Brain pericyte (primary cell): ENCODE measurements around the gene COG5.

Source experiments
- DNase-seq: peaks from one replicate; pipeline ENCODE4 v3.0.0-alpha.2; 2012; ENCODE audit warnings: low read depth, low spot score

The COG5 gene

DNA sequence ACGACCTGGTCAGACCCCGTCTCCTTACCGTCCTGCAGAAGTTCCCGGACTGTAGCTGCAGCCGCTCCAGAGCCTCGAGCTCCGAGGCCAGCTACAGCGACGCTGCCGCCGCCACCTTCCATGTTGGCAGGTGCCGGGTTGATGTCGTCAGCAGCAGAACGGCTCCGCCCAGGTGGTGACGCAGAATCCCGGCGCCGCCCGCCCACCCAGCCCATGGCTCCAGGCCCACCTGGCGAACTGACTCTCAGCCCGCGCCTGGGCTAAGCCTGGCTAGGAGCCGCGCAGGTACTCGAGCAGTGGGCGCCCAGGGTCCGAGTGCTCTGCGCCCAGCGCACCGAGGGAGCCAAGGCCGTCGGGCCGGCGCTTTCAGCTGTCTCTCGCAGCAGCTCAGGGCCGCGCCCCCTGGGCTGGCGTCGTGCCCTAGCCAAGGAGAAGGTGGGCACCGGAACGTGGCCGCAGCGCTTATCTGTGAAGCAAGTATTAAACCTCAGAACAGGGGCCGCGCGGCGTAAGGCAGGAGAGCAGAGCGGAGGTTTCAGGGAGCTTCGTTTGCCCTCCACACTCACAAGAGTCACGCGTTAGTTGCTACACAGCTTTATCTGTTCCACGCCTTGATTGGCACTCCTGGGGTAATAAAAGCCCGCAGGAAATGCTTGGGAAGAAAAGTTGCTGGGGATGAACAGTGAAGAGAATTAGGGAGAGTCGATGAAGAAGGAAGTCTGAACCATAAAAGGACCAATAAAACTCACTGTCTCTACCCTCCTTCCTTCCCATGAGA, at the start of gene COG5, which contains the start of gene DUS4L:
TSS of gene COG5 (minus strand) at position 146 of the 778 bp plus-strand sequence. CDS start at position 122, 24 bp downstream.
TSS of gene DUS4L (plus strand) at position 197 of the 778 bp plus-strand sequence. CDS start 3,100 bp downstream, outside the sequence.
- DNase-seq: no peak

DNA sequence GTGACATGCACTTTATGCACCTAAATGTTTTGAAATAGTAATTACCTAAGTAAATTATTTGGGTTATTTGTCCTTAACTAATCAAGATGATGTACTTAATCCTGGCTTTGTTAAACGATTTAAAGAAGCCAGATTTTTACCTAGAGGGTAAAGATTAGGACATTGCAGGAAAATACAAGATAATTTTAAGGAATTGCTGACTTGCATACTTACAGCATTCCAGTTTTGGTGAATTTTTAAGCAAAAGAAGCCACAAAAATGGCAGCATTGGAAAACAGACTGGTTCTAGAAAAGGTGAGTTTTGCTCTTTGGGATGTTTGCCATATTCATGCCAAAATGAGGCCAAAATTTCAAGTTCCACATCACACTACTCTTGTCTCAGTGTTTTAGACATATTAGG, 49.7 kb upstream of the COG5 start:
- DNase-seq: no peak

DNA sequence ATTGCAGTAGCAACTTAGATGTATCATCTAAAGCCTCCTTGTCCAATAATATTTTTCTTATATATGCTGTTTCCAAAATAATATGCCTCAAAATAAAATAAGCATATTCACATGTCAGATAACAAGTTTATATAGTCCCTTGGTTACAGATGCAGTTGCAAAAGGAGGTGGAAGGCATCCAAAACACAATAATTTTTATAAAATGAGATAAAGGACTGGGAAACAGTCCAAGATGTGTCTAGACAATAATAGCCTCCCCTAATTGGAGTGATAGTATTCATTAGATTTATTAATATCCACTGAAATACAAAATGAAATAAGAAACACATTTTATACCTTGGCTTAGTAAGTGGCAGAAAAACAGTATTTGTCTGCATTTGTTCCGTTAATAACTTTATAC, 46.6 kb upstream of the COG5 start:
- DNase-seq: no peak

DNA sequence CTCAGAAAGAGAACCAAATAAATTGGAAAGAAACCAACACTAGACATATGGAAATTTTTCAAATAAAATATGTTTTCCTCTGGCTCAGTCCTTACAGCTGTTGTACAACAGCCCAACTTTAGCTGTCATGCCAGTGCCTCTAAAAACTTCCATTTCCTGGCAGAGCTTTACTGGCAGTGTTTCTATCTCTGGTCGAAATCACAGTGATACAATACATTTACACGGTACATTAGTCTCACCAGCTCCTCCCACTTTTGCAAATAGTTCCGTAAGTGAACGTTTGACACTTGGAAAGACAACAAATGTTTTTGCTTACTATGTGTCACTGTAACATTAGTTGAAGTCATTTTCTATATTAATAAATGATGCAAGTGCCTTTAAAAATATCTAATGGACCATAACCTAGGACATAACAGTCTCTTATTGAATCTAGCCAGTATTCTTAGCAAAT, 46.1 kb upstream of the COG5 start:
- no peak for DNase-seq

DNA sequence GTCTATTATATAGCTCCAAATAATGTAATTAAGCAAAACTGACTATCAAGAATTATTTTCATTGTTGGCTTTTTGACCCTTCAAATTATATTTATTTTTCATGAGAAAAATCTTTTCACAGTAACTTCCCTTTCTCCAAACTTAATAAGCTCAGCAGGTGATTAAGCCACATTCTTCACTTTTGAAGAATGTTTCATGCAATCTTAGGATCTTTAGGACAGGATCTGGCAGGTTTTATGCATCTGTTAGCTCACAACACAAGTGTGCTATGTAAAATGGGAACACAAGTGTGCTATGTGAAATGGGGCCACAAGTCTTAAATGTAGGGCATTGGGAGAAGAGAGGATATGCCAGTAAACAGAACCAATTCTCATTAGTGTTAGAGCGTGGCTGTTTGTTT, 42.6 kb upstream of the COG5 start:
- DNase-seq: no peak

DNA sequence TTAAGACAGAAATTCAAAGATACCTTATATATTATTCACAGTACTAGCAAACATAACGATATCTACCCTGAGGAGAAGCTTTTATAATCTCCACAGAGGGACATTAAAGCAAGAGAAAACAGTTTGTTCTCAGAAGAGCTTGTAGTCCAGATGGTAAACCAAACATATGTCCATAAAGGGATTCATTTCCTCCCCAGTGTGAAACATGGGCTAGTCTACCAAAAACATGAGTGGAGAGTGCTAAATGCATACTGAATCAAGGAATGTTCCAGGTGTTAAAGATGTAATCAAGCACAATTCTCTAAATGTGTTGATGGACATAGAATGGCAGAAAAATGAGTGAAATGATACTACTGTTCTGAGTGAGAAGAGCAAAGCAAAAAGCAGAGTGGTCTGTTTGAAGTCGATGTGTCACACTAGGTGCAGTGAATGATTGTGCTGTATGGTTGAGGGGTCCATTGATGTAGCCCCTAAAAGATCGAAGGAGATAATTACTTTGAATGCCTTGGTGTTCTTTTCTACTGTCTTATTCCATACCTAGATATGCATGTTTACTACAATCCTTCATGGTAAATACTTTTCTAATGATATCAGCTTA, 41.6 kb upstream of the COG5 start:
- DNase-seq: no peak

DNA sequence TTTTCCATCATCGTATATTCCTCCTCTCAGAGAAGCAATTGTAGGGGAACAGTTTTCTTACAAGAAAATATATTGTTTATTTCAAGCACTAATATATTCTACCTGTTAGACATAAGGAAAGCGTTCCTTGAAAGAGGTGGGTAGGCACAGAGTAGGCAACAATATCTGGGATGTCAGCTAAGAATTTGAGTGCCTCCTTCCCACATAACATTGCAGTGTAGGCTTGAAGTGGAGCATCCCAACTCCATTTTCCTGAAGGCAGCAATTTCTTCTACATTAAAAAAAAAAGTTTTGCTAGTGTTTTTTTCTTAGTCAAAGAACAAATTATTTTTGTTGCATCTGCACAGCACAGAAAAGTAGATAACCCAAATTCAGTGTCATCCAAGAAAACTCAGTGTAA, 37.1 kb upstream of the COG5 start:
- DNase-seq: no peak

DNA sequence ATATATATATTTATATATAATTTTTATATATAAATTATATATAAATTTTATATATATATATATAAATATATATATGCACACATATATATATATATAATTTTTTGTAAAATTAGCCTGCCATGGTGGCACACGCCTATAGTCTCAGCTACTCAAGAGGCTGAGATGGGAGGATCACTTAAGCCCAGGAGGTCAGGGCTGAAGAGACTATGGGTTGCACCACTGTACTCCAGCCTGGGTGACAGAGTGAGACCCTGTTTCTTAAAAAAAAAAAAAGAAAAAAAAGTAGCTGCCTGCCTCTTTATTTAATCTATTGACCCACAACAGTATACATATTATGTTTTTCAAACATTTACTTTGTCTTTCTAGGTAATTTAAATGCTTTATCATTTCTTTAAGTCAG, 35.5 kb upstream of the COG5 start:
- DNase-seq: no peak

DNA sequence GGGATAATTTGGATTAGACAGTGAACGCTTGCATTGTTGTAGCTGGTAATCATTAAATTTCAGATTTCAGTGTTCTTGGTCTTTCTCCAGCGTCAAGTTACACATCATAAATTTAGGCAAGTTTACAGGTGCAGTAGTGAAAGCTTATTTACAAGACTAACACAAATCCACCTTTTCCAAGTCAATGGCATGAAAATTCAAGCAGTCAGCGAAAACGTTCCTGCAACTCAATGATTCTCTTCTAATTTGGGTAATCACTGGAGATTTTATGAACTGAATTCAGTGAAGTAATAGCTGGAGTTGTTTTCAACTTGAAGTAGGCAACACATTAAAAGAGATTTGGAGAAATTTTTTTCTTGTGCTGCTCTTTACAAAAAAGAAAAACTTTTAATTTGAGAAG, 34.2 kb upstream of the COG5 start:
- no peak for DNase-seq

DNA sequence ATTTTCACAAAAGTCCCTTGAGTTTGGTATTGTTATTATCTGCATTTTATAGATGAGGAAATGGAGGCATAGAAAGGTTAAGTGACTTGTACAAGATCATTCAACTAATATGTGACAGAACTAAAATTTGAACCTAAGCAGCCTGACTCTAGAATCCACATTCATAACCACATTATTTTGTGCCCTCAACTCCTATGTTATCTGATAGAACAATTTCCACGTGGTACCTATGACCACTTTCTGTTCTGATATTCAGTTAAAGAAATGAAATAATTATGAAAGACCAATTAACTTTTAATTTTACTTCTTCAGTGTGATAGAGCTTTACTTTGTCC, 33.8 kb upstream of the COG5 start:
- no peak for DNase-seq

DNA sequence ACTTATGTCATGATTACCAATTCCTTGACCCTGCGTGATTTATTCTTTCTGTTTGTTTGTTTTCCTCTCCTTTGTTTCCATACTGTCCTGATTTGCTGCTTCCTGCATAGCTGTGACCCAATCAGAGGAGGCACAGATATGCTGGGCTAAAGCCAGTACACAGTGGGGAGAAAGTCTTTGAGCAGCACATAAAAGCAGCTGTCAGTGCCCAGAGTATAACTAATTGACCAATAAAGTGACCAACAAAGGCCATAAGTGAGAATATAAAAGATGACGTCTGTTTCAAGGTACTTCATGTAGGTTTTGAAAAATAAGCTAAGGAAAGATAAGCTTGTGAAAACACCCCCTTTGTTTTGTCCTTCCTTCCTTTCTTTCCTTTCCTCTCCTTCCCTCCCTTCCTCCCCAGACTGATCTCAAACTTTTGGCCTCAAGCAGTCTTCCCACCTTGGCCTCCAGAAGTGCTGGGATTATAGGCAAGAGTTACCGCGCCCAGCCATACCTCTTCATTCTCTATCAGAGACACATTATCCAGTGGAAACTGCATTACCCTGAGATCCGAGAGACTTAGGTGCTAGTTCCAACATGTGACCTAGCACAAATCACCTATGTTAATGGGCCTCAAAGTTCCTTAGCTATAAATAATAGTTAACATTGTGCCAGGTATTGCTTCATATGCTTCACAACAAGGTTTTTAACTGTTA, 33.3 kb upstream of the COG5 start:
- peak; percentile 5 for DNase-seq

DNA sequence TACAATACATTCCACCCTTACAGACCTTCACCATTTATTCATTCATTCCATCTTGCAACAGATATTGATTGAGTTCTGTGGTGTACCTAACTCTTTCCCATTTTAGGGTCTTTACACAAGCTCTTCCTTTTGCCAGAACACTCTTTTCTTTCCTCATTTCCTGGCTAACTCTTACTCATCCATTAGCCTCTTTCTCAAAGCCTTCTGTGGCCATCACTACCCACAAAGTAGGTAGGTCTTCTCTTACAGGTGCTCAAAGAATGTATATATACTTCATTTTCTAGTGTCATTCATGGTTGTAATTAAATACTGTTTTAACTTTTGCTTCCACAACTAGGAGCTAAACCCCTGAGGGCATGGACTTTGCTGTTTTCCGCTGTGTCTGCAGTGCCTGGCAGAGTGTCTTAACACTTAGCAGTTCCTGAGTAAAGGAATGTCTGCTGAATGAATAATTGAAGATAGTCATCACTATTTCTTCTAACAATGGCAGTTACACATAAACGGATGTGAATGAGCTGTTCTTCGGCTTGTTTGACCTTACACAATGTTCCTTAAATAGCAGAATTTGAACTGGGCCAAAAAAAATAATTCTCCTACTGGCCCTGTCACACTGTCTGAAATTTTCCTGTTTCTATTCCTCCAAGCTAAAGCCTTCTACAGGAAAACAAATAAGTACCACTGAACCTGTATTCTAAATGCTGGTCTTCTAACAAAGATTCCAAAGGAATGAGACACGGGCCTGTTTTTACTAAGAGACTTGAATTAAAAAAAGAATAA, 31.4 kb upstream of the COG5 start:
- DNase-seq: peak; percentile 20

DNA sequence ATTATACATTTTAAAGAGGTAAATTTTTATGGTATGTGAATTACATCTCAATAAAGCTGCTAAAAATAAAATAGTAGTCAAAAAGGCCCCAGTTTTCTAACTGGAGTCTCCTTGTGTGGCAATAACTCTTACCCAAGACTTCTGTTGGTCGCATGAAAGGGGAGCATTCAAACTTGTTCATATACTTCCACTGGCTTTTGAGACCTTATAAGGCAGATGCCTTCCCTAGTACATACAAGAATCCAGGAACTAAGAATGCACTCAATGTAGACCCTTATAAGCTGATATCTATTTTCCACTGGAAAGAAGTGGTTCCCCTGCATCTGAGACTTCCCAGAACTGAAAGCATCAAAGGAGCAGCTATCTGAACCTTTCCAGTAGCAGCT, 29.3 kb upstream of the COG5 start:
- no peak for DNase-seq

DNA sequence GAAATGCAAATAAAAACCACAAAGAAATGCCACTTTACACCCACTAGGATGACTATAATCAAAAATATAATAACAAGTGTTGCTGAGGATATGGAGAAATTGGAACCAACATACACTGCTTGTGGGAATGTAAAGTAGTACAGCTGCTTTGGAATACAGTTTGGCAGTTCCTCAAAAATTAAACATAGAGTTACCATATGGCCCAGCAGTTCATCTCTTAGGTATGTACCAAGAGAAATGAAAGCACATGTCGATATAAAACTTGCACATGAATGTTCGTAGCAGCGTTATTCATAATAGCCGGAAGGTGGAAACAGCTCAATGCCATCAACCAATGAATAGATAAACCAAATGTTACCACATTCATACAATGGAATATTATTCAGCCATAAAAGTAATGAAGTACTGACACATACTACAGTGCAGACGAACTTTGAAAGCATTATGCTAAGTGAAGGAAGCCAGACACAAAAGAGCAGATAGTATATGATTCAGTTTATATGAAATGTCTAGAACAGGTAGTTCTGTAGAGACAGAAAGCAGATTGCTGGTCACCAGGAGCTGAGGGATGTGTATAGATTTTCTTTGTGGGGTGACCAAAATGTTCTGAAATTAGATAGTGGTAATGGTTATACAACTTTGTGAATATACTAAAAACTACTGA, 28.8 kb upstream of the COG5 start:
- DNase-seq: no peak

DNA sequence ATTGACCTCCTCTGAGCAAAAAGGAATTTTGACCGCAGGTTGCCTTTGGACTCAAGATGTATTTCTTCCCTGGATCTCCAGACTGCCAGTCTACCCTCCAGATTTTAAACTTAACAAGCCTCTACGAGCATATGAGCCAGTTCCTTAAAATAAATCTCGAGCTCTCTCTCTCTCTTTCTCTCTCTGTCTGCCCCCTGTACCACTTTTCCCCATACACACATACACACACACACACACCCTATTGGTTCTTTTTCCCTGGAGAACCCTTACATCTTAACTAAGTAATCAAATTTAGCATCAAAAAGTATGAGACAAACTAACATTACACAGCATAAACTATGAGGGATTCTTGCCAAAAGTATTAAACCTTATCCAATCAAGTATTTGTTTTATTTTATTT, 27.7 kb upstream of the COG5 start:
- DNase-seq: no peak

DNA sequence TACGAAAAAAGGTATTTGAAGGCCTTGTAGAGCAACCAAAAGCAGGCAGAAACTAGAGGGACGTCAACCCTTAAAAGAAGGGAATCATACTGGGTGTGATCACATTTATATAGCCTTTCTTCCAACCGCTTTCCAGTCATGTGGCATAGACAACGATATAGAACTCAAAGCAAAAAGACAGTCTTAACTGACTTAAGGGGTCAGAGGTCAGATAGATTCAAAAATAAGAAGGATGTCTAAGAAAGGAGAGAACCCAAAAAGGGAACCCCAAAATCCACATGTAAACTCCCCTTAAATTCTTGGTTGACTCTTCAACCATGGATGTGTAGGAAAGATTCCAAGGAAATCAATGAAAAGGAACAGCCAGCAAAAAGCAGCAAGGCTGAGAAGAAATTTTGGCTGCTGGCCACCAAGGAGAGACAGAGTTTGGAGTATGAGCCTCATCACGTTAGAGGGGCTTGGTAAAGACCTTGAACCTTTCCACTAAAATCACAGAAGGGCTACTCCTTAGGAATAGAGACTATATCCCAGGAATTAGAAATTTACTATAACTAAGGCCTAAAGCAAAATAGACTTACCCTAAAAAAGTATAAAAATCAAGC, 24.9 kb upstream of the COG5 start:
- no peak for DNase-seq

DNA sequence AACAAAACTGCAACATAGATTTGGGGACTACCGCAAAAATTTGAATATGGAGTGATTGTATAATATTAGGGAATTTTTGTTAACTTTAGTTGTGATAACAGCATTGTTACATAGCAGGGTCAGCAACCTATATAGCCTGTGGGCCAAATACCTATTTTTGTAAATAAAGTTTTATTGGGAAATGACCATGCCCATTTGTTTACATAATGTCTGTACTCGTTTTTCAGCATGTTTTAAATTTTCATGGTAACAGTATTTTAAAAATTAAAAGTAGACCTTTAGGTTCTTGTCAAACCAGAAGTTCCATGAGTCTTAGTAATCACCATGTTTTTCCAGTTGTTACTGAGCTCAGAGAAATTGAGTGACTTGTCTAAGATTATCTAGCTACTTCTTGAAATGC, 21.0 kb upstream of the COG5 start:
- DNase-seq: no peak

DNA sequence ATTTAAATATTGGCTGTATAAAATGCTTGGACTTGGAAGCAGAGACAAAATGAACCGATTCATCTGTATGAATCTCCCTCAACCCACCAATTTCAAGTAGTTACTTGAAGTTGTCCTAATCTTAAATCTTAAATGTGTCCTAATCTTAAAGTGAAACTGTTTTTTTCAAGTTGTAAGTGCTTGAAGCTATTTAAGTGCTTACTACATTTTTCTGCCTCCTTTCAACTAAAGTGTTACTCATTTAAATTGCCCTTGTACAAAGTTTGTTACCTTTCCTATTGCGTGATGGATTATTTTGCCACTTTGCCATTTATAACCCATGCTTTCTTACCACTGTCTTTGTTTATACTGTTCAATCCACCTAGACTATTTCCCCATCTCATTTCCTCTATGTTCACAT, 19.2 kb upstream of the COG5 start:
- no peak for DNase-seq

DNA sequence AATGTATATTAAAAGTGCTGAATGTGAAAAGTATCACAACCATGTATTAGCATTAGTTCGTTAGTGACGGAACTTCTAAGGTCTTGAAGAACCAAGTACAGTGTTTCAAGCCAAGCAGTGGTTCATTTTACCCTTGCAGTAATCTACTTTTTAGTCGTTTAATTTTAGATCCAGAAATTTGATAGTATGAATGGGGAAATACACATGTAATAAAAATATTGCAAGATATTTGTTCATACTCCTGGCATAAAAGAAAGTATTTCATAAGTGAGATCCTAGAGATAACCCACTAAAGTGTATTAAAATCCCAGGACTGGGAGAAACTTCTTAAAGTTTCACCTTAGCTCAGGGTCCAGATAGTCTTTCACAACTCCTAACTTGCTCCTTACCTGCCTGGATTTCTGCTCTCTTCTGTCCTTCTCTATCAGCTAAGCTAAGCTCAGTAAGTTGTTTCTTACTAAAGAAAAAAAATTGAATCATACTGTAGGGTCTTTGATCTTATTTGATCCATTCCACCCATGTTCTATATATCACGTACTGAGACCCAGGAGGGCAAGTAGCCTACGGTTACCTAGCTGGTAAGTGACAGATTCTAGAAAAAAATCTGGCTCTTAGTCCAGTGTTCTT, 17.8 kb upstream of the COG5 start:
- DNase-seq: no peak

DNA sequence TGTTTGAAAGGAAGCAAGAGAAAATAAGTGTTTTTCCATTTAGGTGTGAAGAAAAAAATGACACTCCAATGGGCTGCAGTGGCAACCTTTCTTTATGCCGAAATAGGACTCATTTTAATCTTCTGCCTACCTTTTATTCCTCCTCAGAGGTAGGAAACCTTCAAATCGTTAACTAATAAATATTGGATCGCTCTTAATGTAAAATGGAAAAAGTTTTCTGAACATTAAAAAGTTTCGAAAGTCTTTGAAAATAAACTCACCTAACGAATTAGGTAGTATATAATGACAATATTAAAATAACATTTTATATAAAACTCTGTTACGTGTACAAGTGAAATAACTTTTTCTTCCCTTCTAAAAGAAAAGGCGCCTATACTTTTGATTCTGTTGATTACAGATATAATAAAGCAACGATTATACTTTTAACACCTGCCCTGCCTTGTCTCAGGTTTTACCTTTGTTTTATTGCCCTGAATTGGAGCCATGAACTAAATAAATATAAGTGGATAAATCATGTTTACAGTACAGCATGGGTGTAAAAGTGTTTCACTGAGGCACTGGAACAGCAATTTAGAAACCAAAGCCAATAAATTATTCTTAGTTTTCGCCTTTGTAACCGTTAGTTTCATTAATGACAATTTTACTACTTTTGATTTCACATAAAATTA, 17.1 kb upstream of the COG5 start:
- no peak for DNase-seq
